A673 (cell line): ENCODE data around the gene SLC44A1.

Experiments used
- EZH2 ChIP-seq: fragments of 200-600 bp; sonication (generic); IDR thresholded peaks from 2 replicates; pipeline ENCODE4 v1.6.1; 2017; ENCODE audit warnings: borderline replicate concordance, low read depth, mild to moderate bottlenecking, mixed read lengths, antibody characterized with exemption, low read length; ENCODE audit not compliant: poor library complexity, severe bottlenecking
- TF ChIP-seq, protein P1 (sequence below): fragments of 300-800, 200-600 bp; sonication (generic); conservative IDR thresholded peaks from 2 replicates; pipeline ENCODE4 v1.5.1; 2017; ENCODE audit warnings: low read depth, mild to moderate bottlenecking, antibody characterized with exemption, low read length, moderate library complexity, mixed read lengths

GRCh38 chr9:105305856-105306255 lies 61.4 kb downstream of the SLC44A1 start:
- TF ChIP-seq, protein P1, sequence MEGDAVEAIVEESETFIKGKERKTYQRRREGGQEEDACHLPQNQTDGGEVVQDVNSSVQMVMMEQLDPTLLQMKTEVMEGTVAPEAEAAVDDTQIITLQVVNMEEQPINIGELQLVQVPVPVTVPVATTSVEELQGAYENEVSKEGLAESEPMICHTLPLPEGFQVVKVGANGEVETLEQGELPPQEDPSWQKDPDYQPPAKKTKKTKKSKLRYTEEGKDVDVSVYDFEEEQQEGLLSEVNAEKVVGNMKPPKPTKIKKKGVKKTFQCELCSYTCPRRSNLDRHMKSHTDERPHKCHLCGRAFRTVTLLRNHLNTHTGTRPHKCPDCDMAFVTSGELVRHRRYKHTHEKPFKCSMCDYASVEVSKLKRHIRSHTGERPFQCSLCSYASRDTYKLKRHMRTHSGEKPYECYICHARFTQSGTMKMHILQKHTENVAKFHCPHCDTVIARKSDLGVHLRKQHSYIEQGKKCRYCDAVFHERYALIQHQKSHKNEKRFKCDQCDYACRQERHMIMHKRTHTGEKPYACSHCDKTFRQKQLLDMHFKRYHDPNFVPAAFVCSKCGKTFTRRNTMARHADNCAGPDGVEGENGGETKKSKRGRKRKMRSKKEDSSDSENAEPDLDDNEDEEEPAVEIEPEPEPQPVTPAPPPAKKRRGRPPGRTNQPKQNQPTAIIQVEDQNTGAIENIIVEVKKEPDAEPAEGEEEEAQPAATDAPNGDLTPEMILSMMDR, result no peak
- TF ChIP-seq EZH2, result no peak
